ENCODE data around the gene IQCF5. TPM values are rescaled to one million over a fixed set of nuclear protein-coding genes. Genes with fewer than 3 reads are reported as not detected.

The IQCF5 gene
- total RNA-seq, 1 experiment from 2014 or later, result not detected

GRCh38 chr3:51862886-51863285, 12.5 kb downstream of the IQCF5 start:
- no CpG with 5 or more reads among the region's 13 CpGs for WGBS (ENCODE audit: extremely low coverage, insufficient read length, low lambda C conversion rate)
- no peak overlapping the region for H3K9ac ChIP-seq (ENCODE audit: extremely low read depth, insufficient read length, low read length)
- H3K14ac ChIP-seq (ENCODE audit: insufficient read depth, low read length), result no peak overlapping the region
- H3K4me1 Mint-ChIP-seq, result peaks cover 6 to 7% of the 10 kb centered on the region in 2 experiments; a peak in 3 of 4 replicates
- no peak overlapping the region for H4K91ac ChIP-seq (ENCODE audit: insufficient read length, low read depth, low read length)
- H3K27me3 Mint-ChIP-seq (ENCODE audit: low read depth), result no peaks in the 10 kb centered on the region; the same call in 1 of the 2 replicates
- no peak overlapping the region for H3K27ac Mint-ChIP-seq
- no peak overlapping the region for H3K23ac ChIP-seq (ENCODE audit: insufficient read length, low read depth, low read length)
- H3T11ph ChIP-seq (ENCODE audit: low read length), result no peak overlapping the region
- H3K79me1 ChIP-seq (ENCODE audit: insufficient read depth, low read depth, low read length, poor library complexity, severe bottlenecking), result no peaks in the 10 kb centered on the region
- no peaks in the 10 kb centered on the region for H4K20me1 ChIP-seq (ENCODE audit: control insufficient read depth, insufficient read depth, insufficient read length)
- H4K5ac ChIP-seq (ENCODE audit: insufficient read length, low read depth, low read length), result no peak overlapping the region
- H3K18ac ChIP-seq (ENCODE audit: insufficient read length, low read depth, low read length), result no peak overlapping the region
- no peak overlapping the region for H3K4ac ChIP-seq (ENCODE audit: low read depth, low read length)
- no peaks in the 10 kb centered on the region for H3K9me3 ChIP-seq (ENCODE audit: control insufficient read depth, low read depth, low read length)
- H3K23me2 ChIP-seq (ENCODE audit: insufficient read length, low read depth, low read length, poor library complexity, severe bottlenecking), result no peaks in the 10 kb centered on the region
- H3K79me2 ChIP-seq (ENCODE audit: insufficient read depth, low read length), result no peaks in the 10 kb centered on the region
- no peak overlapping the region for H3K4me2 ChIP-seq (ENCODE audit: insufficient read depth, insufficient read length, low read length)
- H3K36me3 Mint-ChIP-seq (ENCODE audit: insufficient read depth in 1 of 3, low read depth in 3 of 3), result peaks cover 0 to 8% (median 3%) of the 10 kb centered on the region in 3 experiments; a peak in 2 of 7 replicates
- no peaks in the 10 kb centered on the region for H3K4me1 ChIP-seq (ENCODE audit: insufficient read depth, low read length)
- no peak overlapping the region for H2AK5ac ChIP-seq (ENCODE audit: insufficient read length, low read length)
- no peak overlapping the region for H3K27ac ChIP-seq (ENCODE audit: insufficient read length, low read depth, low read length)
- no peak overlapping the region; the same call in 1 of the 2 replicates for H2BK15ac ChIP-seq (ENCODE audit: low read depth, low read length)
- no peak overlapping the region for H4K8ac ChIP-seq (replicated peaks; ENCODE audit: insufficient read length, low read depth, low read length)
- no peak overlapping the region for H2AFZ ChIP-seq (ENCODE audit: low read length)
- H3K4me3 Mint-ChIP-seq, result no peak overlapping the region
- no peak for TF ChIP-seq CTCF (conservative IDR thresholded peaks at IDR 0.05)
- no peak overlapping the region for H2BK12ac ChIP-seq (ENCODE audit: insufficient read length, low read depth, low read length)
- H3K9me3 Mint-ChIP-seq, result peaks cover 8% of the 10 kb centered on the region in 2 experiments; a peak in 3 of 5 replicates
- peak; percentile 54 for DNase-seq
- H3K56ac ChIP-seq (ENCODE audit: insufficient read length, low read depth, low read length), result no peak overlapping the region
- no peak overlapping the region for H2BK20ac ChIP-seq (ENCODE audit: low read depth, low read length, poor library complexity, severe bottlenecking)
- H3K27me3 ChIP-seq (ENCODE audit: insufficient read depth, low read length), result no peaks in the 10 kb centered on the region
- no peak overlapping the region for H2BK120ac ChIP-seq (ENCODE audit: low read depth, low read length, poor library complexity, severe bottlenecking)
- H2BK5ac ChIP-seq (ENCODE audit: insufficient read length, low read length), result no peak overlapping the region

Data from H9 (cell line).